Mucosa of descending colon (tissue), 3 donors: ENCODE measurements around the gene SLC7A6. TPM values are rescaled to one million over a fixed set of nuclear protein-coding genes. Genes with fewer than 3 reads are reported as not detected.

ENCODE experiments used
- ATAC-seq: fragments of 200-7000 bp; cut with Tn5 transposase; one replicate; pipeline ENCODE4 v1.9.1; 2020; ENCODE audit warnings: mild to moderate bottlenecking, moderate library complexity
- DNase-seq, 3 donors: peaks; one replicate each; pipeline ENCODE4 v3.0.0-alpha.2; 2020
- H3K36me3 ChIP-seq: fragments of 200-600 bp; one replicate; pipeline ENCODE4 v1.8.0; 2021; ENCODE audit warnings: low read depth, mild to moderate bottlenecking
- H3K4me1 ChIP-seq: fragments of 200-600 bp; one replicate; pipeline ENCODE4 v1.8.0; 2021; ENCODE audit warnings: low read depth, mild to moderate bottlenecking
- H3K4me3 ChIP-seq: fragments of 200-600 bp; one replicate; pipeline ENCODE4 v1.8.0; 2021; ENCODE audit warnings: mild to moderate bottlenecking
- H3K9me3 ChIP-seq: fragments of 200-600 bp; one replicate; pipeline ENCODE4 v1.8.0; 2021; ENCODE audit warnings: mild to moderate bottlenecking
- CTCF ChIP-seq: fragments of 200-600 bp; IDR thresholded peaks from one replicate; pipeline ENCODE4 v1.8.0; 2022; ENCODE audit warnings: antibody characterized with exemption, mild to moderate bottlenecking
- intact Hi-C, 2 donors: fragments of 100-400 bp; cut with DNase I in 1 of 2; cut with micrococcal nuclease in 1 of 2; formaldehyde crosslinking; loops; one replicate each; pipeline versions ENCODE4 v1.11.0 to v1.11.1; 2022; cut with DNase I, micrococcal nuclease
- total RNA-seq, 3 donors: library from RNA; stranded (reverse); fragmentation: NEBNext Ultra II Directional in 2 of 3; extraction: Animal tissue kit (Norgen Biotek cat#: 25700) in 2 of 3; gene quantifications; one replicate each; pipeline versions ENCODE4 v1.2.1 to v1.2.4, GENCODE V29; 2021 to 2023
- donor health status: DM: no; HTN: no; CAD: no; lungs with moderate emphysema.
- donor health status: DM: no; HTN: no; CAD: no.
- donor health status: DM: no; HTN: yes; CAD: no.

Gene SLC7A6
- total RNA-seq, 3 donors from 2014 or later, result 35.0 to 41.4 (median 37.2) TPM

GRCh38 chr16:68283346-68283745 is 19.0 kb downstream of the SLC7A6 start:
- no peak for TF ChIP-seq CTCF
- ATAC-seq (no peak), DNase-seq (no peak)
- peaks cover 21% of the 10 kb centered on the region for H3K4me1 ChIP-seq
- H3K36me3 ChIP-seq, result no peaks in the 10 kb centered on the region
- H3K4me3 ChIP-seq, result no peak overlapping the region
- intact Hi-C loops, result no loop called here
- H3K9me3 ChIP-seq, result no peaks in the 10 kb centered on the region

GRCh38 chr16:68283801-68284598 is 19.7 kb downstream of the SLC7A6 start:
- H3K36me3 ChIP-seq, result no peaks in the 10 kb centered on the region
- TF ChIP-seq CTCF, result no peak
- H3K4me1 ChIP-seq, result peaks cover 21% of the 10 kb centered on the region
- no peak overlapping the region for H3K4me3 ChIP-seq
- no peak for DNase-seq
- H3K9me3 ChIP-seq, result no peaks in the 10 kb centered on the region
- intact Hi-C loops, result no loop called here
- ATAC-seq, result peak; percentile 31

GRCh38 chr16:68284847-68285246 is 20.5 kb downstream of the SLC7A6 start:
- peak; percentile 47 for ATAC-seq
- H3K36me3 ChIP-seq, result no peaks in the 10 kb centered on the region
- no peak for TF ChIP-seq CTCF
- peak in 1 of 3 donors; percentile 39 for DNase-seq
- H3K9me3 ChIP-seq, result no peaks in the 10 kb centered on the region
- peaks cover 21% of the 10 kb centered on the region for H3K4me1 ChIP-seq
- intact Hi-C loops, result no loop called here
- no peak overlapping the region for H3K4me3 ChIP-seq

- Histone ChIP-seq H3K36me3 (no peaks in the 10 kb centered on the region), H3K9me3 (no peaks in the 10 kb centered on the region), H3K4me3 (no peak overlapping the region), H3K4me1 (peaks cover 21% of the 10 kb centered on the region)
- DNase-seq, result no peak
- TF ChIP-seq CTCF, result no peak
- intact Hi-C loops, result no loop called here
- no peak for ATAC-seq
Measured at GRCh38 chr16:68285683-68286082, 21.4 kb downstream of the SLC7A6 start.

- intact Hi-C loops, result no loop called here
- DNase-seq, result no peak
- Histone ChIP-seq H3K4me1 (peaks cover 17% of the 10 kb centered on the region), H3K4me3 (no peak overlapping the region), H3K36me3 (no peaks in the 10 kb centered on the region), H3K9me3 (no peaks in the 10 kb centered on the region)
- TF ChIP-seq CTCF, result no peak
- peak; percentile 61 for ATAC-seq
Measured at GRCh38 chr16:68286153-68287074, 22.1 kb downstream of the SLC7A6 start.
